NOMO-1 treated with dmso at 0.1 percent for 144 hours (cell line): ENCODE measurements around the gene ETS1.
"Not testable (repeated sequence)": the region's sequence is repeated elsewhere in the genome, so short reads cannot be mapped to it uniquely, and the experiment has no call there.

Source experiments
- DNase-seq: peaks from one replicate; lab custom pipeline; 2025; ENCODE audit not compliant: unreplicated experiment; lab: John Stamatoyannopoulos, UW

ETS1 gene

DNA sequence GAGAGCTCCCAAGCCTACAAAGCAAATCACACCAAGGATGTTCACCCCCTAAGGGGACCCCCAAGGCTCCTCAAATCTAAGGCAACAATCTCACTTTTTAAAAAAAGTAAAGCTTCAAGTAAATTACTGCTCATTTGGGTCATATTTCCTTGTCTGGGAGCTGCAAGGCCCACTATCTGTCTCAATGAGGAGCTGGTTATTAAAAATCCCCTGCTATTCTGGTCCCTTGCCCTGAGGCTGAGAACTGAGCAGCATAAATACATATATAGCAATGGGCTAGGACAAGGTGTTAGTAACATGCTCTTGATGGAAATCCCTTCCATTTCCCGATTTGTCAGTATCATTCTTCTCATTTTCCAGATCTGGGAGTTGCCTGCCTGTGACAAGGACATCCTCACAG is 119.2 kb downstream of the ETS1 start:
- no peak for DNase-seq

DNA sequence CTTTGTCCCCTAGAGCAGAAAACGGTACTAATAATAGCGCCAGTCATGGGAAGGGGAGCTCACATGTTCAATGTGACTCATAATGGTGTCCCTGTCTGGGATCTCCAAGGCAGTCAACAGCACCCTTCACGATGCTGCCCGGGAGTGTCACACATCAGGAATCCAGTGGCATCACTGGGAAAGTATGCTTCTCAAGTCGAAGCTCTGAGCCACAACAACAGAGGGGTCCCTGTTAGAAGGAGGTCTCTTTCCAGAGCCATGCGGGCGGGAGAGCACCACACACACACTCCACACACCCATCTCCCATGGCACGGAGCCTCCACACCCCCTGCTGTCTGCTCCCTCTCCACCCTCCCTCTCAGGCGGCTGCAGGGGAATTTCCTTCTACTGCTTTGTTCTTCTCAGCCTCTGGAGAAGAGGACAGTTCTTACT is 119.7 kb downstream of the ETS1 start:
- no peak for DNase-seq

DNA sequence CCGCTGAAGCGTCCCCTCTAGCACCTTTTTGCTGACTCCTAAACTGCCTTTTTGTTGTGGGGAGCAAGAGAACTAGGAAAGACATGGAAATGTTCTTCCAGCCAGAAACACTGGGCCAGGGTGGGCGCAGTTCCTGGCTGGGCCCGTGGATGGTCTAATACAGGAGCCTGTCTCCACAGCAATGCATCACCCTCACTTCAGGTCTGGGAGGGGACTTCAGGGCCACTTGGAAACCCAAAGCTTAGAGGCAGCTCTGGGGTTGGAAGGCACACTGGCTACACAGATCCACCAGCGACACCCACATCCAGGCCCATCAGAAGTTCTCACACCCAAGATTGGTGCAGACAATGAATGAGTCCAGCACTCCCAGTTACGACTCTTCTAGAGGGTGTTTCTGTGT is 120.3 kb downstream of the ETS1 start:
- DNase-seq, result no peak

DNA sequence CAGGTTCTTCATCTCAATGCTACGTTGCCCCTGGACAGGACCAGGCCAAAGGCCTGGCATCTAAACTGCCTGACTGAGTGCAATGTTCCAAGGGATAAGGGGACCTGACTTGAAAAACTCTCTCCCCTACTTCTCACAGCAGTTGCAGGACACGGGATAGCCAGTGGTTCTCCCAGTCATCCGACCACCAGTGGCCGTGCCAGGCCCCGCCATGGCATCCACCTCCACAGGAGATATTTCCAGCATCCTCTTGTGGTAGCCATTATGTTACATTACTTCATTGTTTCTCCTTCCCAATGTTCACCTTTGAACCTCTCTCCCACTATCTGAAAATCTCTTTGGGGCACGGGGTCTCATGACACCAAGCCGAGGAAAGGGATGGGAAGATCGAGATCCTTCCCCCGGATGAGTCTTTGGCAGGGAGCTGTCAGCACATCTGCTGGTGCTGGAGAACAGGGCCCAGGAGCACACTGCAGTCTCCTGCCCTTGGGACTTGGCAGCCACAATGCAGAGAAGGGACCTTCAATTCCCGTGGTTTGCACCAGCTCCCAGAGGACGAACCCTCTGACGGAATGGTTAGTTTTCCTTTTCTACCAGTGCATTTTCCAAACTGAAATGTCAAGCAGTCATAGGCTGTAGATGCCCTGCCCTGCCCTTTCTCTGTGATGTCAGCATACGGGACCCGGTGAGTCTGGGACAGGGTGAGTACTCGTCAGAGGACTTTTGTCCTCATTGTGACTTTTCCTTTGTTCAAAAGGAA is 121.2 kb downstream of the ETS1 start:
- no peak for DNase-seq

DNA sequence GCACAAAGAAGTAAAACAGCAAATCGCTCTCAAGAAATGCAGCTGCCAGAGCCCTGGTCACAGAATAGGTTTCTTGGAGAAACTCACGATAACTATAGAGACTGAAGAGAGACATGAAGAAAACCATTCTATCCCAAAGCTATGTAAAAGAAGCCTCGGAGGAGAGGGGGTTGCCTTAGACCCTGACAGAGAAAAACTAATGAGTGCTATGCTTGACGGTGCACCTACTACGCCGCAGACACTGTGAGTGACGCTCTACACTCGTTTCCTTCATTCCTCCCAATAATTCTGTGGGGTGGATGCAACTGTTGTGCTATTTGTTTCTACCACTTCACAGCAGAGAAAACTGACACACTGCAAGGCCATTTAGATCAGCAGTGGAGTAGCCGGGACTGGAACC is 121.8 kb downstream of the ETS1 start:
- no peak for DNase-seq

DNA sequence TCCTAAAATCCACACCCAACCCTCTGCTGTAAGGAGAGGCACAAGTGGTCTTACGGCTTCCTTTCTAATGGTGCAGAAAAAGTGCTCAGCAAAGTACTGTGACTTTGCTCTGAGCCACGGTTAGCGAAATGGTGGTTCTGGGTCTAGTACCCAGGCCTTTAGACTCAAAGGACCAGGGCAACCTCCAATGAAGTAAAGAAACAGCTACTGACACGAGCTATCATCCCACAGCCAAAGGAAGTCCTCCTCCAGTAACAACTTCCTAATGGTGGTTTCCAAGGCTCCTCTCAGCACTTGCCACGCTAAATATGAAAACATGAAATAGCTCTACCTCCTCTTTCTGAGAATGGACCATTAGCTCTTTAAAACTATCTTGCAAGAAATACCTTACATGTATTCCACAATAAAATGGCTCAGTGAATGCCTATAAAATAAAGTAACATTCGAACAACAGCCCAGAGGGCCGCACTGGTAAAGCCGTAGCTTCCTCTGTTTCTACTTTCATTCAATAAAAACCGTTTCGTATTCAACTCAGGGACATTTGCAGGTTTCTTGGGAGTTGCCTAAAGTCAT is 122.4 kb downstream of the ETS1 start:
- no peak for DNase-seq

DNA sequence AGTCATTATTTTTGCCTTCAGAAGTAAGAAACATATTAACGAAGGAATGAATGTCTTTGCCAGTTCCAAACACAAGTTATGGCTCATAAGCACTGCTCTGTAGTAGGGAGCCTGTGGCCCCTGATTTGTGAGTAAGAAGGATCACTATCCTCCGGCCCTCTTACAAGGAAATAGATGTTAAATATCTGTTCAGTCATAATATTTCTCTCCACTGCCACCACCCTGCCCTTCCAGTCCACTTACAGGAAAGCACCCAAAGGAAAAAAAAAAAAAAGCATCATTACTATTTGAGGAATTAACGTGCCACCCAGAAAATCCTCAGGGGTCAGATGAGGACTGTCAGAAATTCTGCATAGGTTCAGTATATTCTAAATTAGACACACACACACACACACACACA is 123.4 kb downstream of the ETS1 start:
- no peak for DNase-seq

DNA sequence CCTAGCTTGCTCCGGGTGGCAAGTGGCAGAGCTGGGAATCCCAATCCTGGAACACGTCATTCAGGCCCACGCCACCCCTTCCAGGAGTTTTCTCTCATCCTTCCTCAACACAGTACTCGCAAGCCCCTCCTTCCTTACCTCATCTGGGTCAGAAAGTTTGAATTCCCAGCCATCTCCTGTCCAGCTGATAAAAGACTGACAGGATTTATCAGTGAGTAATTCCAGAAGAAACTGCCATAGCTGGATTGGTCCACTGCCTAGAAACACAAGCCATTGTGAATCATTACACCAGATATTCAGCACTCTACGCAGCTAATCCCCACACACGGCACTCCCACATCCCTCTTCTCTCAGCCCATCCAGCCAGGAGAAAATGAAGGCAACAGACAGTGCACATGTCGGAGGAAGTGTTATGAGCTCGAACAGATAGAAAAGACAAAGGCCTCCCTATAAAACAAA is 124.0 kb downstream of the ETS1 start:
- no peak for DNase-seq

DNA sequence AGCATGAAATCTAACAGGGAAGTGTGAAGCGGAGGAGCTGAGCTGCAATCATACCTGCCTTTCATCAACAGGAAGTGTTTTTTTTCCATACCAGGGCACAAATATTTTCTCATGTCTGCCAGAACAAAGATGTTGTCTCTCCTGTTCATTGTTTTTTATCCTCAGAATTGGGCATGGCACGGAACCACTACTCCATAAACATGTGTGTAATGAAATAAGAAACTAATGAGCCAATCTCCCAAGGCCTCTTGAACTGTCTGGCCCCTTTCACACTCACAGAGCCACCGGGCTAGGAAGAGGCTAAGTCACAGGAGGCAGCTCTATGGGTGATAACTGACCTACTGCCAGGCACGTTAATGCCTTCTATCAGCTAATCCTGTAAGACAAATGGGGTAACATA is 124.4 kb downstream of the ETS1 start:
- DNase-seq, result no peak

DNA sequence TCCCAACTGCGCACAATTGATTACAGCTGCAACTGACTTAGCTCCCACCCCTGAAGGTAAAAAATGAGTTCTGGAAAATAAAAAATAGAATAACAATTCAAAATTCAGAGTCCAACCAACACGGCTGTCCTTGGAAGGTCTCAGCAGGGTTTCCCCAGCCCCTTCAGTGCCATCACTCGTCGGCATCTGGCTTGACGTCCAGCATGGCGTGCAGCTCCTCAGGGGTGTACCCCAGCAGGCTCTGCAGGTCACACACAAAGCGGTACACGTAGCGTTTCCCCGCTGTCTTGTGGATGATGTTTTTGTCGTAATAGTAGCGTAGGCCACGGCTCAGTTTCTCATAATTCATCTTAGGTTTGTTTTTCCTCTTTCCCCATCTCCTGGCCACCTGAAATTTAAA is 125.2 kb downstream of the ETS1 start:
- no peak for DNase-seq

DNA sequence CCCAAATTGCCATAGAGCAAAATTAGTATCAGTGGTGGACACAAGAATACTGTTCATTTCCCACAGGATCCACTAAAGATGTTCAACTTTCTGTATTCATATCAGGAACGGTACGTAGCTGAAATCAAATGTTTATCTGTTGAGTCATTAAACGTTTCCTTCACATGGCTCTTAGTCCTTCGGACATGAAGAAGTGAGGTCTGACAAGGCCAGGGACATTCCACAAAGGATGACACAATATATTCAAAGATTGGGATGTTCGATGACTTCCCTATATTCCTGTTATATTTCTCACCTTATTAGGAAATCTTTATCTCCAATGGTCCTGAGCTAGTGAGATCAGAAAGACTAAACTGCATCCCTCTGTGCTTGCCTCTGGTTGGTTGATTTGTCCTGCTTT is 129.0 kb downstream of the ETS1 start:
- DNase-seq, result no peak

DNA sequence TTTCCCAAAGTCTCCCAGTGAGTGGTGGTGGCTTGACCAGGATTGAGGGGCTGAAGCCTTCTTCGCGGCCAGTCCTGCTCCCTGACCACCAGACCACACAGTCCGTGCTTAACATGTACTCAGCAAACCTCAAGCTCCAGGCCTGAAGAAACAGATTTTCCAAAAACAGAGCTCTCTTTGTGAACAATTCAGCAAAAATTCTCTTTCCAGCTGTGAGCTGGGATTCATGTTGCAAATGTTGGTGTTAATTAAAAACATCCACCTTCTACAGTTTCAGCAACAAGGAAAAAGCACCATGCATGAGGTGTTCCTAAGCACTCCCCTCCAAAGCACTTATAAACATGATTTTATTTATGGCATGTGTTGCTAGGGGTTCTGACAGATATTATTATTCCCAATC is 129.5 kb downstream of the ETS1 start:
- no peak for DNase-seq

DNA sequence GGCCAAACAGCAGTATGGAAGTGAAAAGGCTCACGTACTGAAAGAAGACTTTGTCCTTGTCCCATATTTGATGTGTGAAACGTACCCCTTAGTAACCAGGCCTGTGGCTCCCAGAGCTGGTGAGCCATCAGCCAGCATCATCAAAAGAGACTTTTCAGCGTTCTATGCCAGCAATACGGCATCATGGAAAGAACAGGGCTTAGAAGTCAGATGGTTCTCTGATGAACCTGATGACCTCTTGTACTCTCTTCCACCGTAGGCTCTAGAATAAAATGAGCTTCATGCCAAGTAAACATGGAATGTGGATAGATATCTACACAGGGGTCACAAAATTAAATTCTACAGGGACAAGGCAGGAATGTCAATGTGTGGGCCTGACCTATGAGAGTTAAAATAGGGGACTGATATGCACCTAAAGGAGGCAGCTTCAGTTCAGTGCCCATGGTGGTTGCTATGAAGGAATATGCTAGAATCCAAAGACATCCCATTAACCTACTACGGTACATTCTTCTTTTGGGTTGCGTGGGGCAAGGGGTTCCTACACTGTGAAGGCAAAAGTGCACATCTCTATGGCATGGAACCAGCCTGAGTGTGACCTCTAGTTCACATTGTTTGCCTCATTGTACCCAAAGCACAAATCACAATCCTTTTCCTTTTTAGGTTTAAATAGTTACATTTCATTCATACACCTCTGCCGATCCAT is 130.6 kb downstream of the ETS1 start:
- no peak for DNase-seq

DNA sequence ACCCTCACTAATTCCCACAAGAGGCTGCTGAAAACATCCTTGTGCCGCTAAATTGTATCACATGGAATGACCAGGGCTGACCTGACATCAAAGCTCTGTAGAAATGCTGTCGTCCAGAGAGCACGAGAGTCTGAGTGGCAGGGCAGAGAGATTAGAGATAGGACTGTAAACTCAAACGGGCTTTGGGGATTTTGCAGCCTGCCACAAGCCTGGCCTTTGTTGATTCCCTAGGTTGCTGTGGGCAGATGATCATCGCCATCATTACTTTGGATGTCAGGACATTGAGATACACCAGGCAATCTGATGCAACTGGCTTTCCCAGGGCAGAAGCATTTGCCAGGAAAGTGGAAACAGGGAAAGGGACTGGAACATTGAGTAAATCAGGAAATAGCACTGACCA is 131.6 kb downstream of the ETS1 start:
- DNase-seq, result no peak

DNA sequence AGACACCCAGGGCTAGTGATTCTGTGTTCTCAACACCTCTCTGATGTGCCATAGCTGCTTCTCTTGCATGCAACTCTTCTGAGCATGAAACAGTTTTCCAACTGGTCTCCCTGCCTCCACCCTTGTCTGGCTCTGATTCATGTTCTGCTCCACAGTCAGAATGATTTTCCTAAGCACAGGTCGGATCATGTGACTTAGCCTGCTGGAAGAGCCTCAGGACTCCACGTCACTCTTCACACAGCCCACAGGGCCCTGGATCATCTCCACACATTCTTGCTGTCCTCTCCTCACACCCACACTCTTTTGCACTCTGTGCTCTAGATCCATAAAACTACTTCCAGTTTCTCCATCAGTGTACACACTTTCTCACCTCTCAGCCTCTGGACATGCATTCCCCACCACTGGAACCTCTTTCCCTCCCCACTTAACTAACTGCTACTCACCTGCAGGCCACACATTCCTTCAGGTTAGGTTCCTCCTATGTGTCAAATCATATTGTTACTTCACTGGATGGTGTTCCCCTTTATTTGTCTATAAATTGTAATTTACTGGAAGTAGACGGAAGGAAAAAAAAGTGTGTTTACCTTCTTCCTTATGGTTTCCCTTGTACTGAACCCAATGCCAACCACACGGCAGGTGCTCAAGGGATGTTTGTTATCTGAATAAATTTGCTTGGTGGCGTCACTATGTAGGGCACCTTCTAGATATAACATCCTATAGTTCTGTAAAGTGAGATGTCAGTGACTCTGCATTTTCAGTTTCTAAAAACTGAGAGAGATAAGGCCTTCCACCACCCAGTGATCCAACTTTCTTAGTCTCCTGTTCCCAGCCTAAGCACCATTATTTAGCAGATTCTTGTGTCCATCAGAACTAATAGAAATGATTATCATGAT is 133.7 kb downstream of the ETS1 start:
- DNase-seq, result no peak

DNA sequence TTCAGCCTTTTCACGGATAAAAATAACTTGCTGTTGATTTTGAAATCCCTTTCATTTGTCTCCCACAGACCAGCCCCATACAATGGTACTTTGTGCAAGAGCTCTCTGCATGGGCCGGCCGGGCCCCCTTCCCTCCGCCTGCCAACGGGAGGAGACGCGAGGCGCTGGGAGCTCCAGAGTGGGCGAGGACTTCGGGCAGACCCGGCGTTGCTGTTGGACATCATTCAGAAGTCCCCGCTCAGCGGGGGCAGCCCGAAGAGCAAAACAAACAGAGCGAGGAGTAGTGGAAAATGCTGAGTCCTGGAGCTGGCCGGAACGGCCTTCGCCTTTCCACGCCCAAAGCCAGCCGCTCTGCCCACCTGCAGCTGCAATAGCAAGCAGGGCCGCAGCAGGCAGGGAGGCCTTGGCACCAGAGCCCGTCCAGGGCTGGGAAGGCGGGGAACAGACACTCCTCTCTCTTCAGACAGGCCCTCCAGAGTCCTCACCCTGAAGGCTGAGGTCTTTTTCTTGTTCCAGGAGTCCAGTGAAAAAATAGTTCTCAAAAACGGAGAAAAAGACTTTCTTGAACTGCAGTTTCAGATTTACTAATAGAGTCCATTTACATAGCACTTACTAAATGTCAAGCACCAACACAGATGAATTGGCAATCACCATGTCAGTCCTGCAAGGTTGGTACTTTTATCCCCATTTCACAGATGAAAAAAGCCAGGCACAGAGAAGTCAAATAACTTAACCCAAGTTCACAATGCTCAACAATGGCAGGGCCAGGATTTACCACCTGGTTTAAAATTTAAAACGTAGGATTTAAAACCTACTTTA is 135.5 kb downstream of the ETS1 start:
- DNase-seq, result no peak

DNA sequence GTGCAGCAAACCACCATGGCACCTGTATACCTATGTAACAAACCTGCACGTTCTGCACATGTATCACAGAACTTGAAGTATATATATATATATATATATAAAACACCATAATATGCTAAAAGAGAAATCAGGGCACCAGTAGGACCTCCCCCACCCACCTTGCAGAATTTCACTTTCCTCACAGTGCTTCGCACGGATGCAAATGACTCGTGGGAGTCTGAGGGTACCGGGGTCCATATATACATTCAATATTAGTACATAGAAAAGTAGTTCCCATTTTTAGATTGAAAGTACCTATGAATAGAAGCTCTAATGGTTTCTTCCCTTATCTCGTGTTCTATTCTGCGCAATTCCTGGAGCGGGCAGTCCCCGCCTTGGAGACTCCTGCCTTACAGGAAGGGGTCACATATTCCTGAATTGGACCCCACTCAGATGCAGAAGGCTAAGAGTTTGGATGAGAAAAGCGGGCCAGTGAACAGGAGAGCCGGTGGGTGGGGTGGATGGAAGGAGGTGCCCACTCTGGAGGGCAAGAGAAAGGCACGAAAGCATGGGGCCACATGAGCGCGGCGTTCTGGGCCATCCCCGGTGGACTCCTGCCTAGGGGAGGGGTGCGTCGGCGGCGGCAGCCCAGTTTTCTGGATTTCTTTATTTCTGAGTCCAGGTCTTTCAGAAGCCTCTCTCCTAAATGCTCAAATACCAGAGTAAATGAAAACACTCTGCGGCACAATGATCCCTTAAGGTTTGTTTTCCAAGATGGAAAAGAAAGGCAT is 136.3 kb downstream of the ETS1 start:
- no peak for DNase-seq

DNA sequence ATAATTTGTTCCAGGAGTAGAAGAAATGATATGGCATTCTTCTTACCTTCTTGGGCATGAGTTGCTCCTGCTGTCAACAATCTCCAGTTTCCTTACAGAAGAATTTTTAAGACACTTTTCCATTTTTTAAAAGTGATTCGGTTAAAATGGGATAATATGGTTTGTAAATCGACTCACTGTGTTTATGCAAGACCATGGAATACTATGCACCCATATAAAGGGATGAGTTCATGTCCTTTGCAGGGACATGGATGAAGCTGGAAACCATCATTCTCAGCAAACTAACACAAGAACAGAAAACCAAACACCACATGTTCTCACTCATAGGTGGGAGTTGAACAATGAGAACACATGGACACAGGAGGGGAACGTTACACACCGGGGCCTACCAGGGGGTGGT is 136.9 kb downstream of the ETS1 start:
- DNase-seq, result not testable (repeated sequence)

DNA sequence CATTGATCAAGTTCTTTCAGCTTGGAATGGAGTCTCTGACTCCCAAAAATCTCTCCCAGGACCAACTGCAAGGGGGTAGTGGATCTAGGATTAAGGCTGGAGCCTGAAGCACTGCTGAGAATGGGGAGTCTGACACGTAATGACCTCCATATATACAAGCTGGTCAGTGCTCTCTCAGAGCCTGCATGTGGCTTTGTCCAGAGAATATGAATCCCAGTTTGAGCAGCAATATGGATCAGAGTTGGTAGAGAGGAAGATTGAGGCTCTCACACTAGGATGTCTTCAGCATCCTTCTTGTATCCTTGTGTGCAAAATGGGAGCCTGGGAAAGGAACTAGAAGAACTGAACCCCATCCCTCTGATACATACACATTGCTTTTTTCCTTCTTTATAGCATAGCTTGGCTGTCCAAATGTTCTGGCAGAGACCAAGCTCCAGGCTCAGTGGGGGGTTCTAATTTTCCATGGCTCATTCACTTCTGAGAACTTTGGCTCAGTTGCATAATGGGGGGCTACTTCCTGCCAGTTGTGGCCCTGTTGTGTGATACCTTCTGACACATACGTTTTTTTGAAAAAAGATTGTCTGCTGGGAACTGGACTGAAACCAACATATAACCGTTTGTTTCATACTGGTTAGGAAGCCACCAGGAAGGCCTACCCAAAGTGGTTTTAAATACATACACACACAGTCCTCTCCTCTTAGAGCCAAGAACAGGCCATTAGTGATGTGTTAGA is 138.2 kb downstream of the ETS1 start:
- no peak for DNase-seq
